UCSD-AML1 (cell line): Measurements from ENCODE around the gene ARID5A.

Experiments
- DNase-seq: peaks from one replicate; lab custom pipeline; 2025; ENCODE audit not compliant: unreplicated experiment; lab: John Stamatoyannopoulos, UW

Gene ARID5A

GRCh38 chr2:96506016-96506906 is 30.3 kb upstream of the ARID5A start:
- DNase-seq = no peak

GRCh38 chr2:96506907-96507240 is 29.7 kb upstream of the ARID5A start:
- no peak for DNase-seq

- peak; percentile 71 for DNase-seq
Observed at GRCh38 chr2:96507957-96508520, 28.5 kb upstream of the ARID5A start.

DNA sequence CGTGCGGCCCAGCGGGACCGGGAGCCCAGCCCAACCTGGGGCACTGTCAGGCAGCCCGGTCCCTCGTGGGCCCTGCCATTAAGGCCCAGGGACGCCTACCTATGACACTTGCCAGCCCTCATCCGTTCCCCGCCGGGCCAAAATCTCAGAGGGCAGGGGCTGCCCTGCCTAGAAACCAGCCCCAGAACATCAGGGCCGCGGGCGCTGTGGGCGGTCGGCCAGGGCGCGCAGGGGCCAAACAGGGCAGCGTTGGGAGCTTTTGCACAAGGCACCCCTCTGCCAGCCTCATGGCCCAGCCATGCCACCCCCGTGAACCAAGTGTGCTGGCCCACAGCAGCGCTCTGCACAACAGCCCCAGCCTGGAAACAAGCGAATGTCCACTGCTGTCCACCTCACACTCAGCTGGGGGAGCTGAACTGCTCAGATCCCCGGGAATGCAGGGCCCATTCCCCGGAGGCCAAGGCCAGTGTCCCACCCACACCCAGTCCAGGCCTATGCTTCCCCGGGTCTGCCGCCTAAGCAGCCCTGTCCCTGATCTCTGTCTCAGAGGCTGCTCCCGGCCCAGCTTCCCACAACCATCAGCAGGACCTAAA is 27.9 kb upstream of the ARID5A start:
- DNase-seq = no peak

- peak; percentile 83 for DNase-seq
Observed at GRCh38 chr2:96509114-96509846, 27.3 kb upstream of the ARID5A start.

DNA sequence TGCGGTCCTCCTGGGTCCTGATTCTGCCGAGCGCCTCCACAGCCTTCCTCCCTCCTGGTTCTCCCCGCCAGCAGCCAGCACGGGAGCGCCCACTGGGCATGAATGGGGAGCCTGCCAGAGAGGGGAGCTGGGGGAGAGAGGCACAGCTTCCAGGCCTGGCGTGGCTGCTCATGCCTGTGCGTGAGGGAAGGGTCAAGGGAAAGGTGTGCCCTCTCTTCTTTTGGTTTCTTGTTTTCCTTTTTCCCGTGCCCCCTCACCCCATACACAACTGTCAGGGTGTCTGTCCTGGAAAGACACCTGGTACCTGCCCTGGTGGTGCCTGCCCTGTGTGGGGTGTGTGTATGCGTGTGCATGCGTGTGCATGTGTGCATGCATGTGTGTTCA is 26.7 kb upstream of the ARID5A start:
- no peak for DNase-seq

DNA sequence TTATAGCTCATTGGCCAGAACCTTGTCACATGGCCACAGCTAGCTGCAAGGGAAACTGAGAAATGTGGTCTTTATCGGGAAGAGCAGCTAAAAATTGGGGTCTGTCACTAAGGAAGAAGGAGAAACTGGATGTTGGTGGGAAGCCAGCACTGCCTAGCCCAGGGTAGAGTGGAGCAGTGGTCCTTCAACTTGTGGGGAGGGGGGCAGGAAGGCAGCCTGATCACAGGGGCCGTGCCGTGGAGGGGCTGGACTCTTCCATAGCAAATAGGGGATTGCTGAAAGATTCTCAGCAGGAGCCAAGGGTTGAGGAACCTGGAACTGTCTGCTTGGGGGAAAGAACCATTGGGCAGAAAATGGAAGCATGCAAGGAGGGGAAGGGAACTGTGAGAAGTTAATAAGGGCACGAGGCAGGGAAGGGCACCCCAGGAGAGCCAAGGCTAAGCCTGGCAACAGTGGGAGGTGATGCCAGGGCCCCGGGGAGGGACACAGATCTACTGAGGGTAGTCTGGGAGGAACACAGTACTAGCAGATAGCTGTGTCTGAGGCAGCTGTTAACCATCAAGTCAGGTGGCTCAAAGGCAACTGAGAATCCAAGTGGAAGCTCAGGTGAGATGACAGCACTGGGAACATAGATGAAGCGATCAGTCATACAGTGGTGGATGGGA is 25.5 kb upstream of the ARID5A start:
- no peak for DNase-seq

- DNase-seq = no peak
Observed at GRCh38 chr2:96511851-96512250, 24.7 kb upstream of the ARID5A start.

GRCh38 chr2:96512341-96512740 is 24.2 kb upstream of the ARID5A start:
- no peak for DNase-seq

DNA sequence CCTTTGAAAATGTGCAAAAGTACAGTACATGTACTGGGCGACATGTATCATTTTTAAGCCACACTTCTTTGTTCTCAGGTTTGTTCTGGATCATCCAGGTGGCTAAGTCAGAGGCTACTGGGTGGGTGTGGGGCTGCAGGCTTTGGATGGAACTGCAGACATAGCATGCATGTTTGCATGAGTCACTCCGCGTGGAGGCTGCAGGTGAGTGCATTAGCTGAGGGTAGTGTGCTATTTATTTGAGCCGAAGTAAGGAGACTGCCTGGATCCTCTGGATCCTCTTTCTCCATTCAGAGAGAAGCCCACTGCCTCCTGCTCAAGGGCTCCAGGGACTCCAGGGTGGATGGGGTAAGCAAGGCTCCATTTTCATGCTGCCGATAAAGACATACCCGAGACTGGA is 22.0 kb upstream of the ARID5A start:
- no peak for DNase-seq

- no peak for DNase-seq
Observed at GRCh38 chr2:96517079-96517478, 19.5 kb upstream of the ARID5A start.

DNA sequence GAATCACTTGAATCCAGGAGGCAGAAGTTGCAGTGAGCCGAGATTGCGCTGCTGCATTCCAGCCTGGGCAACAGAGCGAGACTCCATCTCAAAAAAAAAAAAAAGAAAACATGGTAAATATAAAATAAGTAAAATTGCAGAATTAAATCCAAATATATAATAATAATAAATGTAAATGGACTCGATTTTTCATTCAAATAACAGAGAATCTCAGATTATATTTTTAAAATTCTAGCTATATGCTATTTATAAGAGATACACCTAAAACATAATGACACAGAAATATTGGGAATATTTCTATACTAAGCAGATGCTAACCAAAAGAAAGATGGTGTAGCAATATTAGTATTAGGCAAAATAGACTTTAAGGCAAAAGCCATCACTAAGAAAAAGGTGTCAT is 16.3 kb upstream of the ARID5A start:
- no peak for DNase-seq

DNA sequence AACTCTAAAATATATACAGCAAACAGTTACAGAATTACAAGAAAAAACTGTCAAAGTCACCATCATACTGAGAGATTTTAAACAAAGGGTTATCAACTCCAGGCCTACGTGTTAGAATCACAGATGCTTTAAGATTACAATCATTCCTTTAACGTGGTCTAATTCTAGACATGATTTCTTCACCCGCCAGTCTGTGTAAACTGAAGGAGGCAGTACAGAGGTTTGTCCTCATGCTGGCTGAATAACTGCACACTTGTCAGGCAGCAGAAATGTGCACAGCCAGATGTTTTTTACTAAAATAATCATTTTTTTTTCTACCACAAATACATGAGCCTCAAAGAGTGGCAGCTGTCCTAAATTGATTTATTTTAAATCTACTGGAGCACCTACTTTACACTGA is 15.9 kb upstream of the ARID5A start:
- no peak for DNase-seq

- no peak for DNase-seq
Observed at GRCh38 chr2:96521219-96521618, 15.3 kb upstream of the ARID5A start.

GRCh38 chr2:96522304-96523203 is 14.0 kb upstream of the ARID5A start:
- DNase-seq = no peak

DNA sequence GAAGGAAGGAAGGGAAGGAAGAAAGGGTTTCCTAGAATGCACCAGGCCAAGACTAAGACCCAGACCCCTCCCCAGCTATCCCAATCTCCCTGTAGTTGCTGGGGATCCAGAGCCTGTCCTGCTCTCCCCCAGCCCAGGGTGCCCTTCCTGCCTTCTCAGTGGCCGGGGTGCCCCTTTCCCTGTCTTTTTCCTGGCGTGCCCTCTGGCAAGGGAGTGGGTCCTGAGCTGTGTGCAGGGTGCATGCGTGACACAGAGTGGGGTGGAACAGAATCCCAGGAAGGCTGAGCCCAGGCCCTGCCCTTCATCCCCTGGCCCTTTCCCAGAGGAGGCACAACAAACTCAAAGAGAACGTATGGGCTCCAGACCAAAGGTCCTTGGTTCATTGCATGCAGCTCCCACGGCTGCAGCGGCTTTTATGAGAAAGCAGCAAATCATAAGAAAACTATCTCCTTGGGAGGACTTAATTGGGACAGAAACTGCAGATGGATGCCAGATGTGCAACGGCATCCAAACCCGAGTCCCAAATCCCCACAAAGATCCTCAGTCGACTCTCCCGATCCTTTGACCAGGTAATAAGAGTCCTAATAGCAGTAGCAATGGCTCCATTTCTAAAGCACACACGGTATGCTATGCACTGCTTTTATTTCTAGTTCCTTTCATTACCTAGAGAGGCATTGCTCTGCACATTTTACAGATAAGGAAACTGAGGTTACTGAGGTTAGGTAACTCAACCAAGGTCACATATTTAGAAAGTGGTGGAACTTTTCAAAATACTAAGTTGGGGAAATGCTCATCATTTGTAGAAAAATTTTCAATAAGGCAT is 12.7 kb upstream of the ARID5A start:
- no peak for DNase-seq

DNA sequence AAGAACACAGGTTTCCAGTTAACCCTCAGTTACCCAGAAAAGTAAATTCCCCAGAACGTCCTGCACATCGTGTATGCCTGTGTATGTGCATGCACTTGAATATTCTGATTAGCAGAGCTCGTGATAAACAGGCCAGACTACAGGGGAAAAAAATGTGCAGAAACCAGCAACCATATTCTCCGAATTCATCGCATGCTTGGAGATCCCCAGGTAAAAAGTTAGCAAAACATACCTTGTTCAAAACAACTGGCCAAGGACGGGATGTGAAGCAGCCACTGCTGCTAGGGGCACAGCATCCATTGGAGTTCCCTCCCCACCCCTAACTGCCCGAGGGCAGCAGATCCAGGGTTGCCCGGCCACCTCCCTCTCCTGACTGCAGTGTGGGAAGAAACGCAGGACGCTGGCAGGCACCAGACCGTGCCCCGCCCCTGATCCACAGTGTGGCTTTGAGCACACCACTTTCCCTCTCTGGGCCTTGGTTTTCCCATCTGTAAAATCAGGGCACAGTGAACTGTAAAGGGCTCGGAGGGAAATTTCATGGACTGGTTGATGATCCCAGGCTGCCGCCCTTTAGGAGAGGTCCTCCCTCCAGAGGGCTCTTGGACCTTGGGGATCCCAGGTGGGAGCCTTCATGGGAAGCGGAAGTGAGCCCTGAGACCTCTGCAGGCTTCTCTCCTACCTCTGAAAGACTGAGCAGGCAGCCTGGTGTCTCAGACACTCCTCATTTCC is 11.9 kb upstream of the ARID5A start:
- DNase-seq = no peak

- no peak for DNase-seq
Observed at GRCh38 chr2:96525211-96525507, 11.4 kb upstream of the ARID5A start.

GRCh38 chr2:96526101-96526591 is 10.4 kb upstream of the ARID5A start:
- no peak for DNase-seq
